Hepatocyte (in vitro differentiated cells): ENCODE results near the gene IL1RAPL2.

Experiments
- EZH2 ChIP-seq: fragments of 200-600 bp; sonication (generic); IDR thresholded peaks from 2 replicates; pipeline ENCODE4 v1.6.1; 2016; ENCODE audit warnings: antibody characterized with exemption, mild to moderate bottlenecking, borderline replicate concordance
- TF ChIP-seq, protein P1 (sequence below): fragments of 200-600 bp; sonication (generic); IDR thresholded peaks from 2 replicates; pipeline ENCODE4 v1.5.1; 2016; ENCODE audit warnings: antibody characterized with exemption, mild to moderate bottlenecking; ENCODE audit not compliant: poor library complexity

DNA sequence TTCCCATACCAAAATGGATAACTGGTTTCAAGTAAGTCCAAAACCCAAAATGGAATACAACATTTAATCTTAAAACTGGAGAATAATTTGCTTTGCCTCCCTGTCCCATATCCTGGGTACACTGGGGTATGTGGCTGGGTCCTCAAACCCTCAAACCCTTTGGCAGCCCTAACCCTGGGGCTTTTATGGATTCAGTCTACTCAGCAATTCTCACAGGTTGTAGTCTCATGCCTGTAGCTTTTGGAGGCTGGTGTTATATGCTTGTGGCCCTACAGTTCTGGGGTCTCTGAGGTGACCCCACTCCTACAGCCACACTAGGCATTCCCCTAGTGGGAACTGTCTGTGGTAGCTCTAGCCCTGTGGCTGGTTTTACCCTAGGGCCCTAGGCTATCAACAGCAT lies 1145.8 kb downstream of the IL1RAPL2 start:
- TF ChIP-seq, protein P1, sequence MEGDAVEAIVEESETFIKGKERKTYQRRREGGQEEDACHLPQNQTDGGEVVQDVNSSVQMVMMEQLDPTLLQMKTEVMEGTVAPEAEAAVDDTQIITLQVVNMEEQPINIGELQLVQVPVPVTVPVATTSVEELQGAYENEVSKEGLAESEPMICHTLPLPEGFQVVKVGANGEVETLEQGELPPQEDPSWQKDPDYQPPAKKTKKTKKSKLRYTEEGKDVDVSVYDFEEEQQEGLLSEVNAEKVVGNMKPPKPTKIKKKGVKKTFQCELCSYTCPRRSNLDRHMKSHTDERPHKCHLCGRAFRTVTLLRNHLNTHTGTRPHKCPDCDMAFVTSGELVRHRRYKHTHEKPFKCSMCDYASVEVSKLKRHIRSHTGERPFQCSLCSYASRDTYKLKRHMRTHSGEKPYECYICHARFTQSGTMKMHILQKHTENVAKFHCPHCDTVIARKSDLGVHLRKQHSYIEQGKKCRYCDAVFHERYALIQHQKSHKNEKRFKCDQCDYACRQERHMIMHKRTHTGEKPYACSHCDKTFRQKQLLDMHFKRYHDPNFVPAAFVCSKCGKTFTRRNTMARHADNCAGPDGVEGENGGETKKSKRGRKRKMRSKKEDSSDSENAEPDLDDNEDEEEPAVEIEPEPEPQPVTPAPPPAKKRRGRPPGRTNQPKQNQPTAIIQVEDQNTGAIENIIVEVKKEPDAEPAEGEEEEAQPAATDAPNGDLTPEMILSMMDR: no peak
- TF ChIP-seq EZH2: no peak
